Upper lobe of left lung (tissue), 6 donors: ENCODE measurements around the gene MAPK12. TPM values are rescaled to one million over a fixed set of nuclear protein-coding genes. Genes with fewer than 3 reads are reported as not detected.

Experiments used
- ATAC-seq, 2 donors: fragments of 200-7000 bp; cut with Tn5 transposase; one replicate each; pipeline ENCODE4 v1.9.1; 2022; ENCODE audit warnings: mild to moderate bottlenecking in 2 of 2, moderate library complexity in 2 of 2; ENCODE audit not compliant: low FRiP score in 2 of 2
- DNase-seq, 2 donors: peaks; one replicate each; pipeline ENCODE4 v3.0.0-alpha.2; 2019 to 2020
- H3K27ac ChIP-seq, 4 donors: fragments of 200-600 bp; sonication (generic); one replicate each; pipeline ENCODE4 v1.5.1; 2016 to 2019
- H3K27me3 ChIP-seq, 4 donors: fragments of 200-600 bp; sonication (generic); one replicate each; pipeline ENCODE4 v1.5.1; 2017 to 2019
- H3K36me3 ChIP-seq, 4 donors: fragments of 200-600 bp; sonication (generic); one replicate each; pipeline ENCODE4 v1.5.1; 2016 to 2019
- H3K4me1 ChIP-seq, 4 donors: fragments of 200-600 bp; sonication (generic); one replicate each; pipeline ENCODE4 v1.5.1; 2018 to 2019
- H3K4me3 ChIP-seq, 4 donors: fragments of 200-600 bp; sonication (generic); one replicate each; pipeline ENCODE4 v1.5.1; 2017 to 2019; ENCODE audit warnings: mild to moderate bottlenecking in 2 of 4, moderate library complexity in 1 of 4
- H3K9me3 ChIP-seq, 4 donors: fragments of 200-600 bp; sonication (generic); one replicate each; pipeline ENCODE4 v1.5.1; 2018 to 2019
- CTCF ChIP-seq, 6 experiments: fragments of 450-650 bp in 4 of 6; fragments of 200-600 bp in 2 of 6; sonication (generic) in 2 of 6; IDR thresholded peaks; one replicate each; pipeline ENCODE4 v1.5.1; 2016 to 2019; ENCODE audit warnings: antibody characterized with exemption in 6 of 6
- EP300 ChIP-seq, 4 donors: sonication (generic); formaldehyde crosslinking; IDR thresholded peaks; one replicate each; pipeline ENCODE4 v1.5.1; 2017; ENCODE audit warnings: antibody characterized with exemption in 4 of 4, control low read depth in 2 of 4
- POLR2A ChIP-seq, 4 donors: fragments of 450-650 bp; IDR thresholded peaks; one replicate each; pipeline ENCODE4 v1.5.1; 2016 to 2017; ENCODE audit warnings: antibody characterized with exemption in 4 of 4, mild to moderate bottlenecking in 2 of 4
- POLR2AphosphoS5 ChIP-seq, 2 donors: sonication (generic); formaldehyde crosslinking; IDR thresholded peaks; one replicate each; pipeline ENCODE4 v1.5.1; 2017; ENCODE audit warnings: antibody characterized with exemption in 2 of 2
- WGBS, 2 donors: methylation state at CpG; one replicate each; pipeline ENCODE4 v1.1.5; 2017 to 2018; 5-methylcytosine and 5-hydroxymethylcytosine counted together
- total RNA-seq, 6 donors: library from RNA; depleted of rRNA in 4 of 6; stranded (reverse); fragments of >200 nt in 4 of 6; gene quantifications; one replicate each; pipeline versions ENCODE4 v1.1.0 to v1.2.1, GENCODE V29; 2016 to 2021
- donor health status: DM: no; HTN: no; CAD: no; lungs with moderate emphysema.
- donor health status: DM: no; HTN: yes; CAD: no; lungs with severe emphysema.

The MAPK12 gene
- total RNA-seq, 6 donors from 2014 or later, result 3.1 to 19.2 (median 10.1) TPM

DNA sequence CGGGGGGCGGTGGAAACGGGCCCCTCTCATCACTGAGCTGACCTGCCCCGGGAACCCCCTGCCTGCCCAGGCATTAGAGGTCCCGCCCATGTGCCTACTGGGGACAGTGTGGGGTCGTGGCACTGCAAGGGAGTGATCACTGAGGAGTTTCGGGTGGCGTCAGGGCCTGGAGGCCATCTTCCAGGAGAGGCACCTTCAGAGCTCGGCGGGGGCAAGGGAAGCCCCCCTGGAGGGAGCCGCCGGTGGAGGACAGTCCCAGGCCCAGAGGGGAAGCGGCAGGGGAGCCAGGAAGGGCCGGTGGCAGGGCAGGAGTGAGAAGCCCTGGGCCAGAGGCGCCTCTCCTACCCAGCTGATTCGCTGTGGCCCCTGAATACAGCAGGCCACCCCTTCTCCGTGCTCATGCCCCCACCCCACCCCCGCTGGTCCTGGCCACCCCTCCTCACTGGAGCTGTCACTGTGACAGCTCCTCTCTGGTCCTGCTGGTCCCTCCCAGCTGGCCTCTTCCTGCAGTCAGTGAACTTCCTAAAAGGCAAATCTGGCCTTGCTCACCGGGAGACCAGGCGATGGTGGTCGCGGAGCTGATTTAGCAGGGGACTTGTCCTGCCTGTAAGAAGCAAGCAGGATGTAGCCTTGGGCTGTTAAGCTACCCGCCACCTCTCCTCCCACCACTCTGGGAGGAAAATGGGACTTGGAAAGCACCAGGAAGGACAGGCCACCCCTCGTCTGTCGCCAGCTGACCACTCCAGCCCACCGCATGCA, 10.7 kb upstream of the MAPK12 start:
- Histone ChIP-seq H3K27ac (peak overlapping the region in 2 of 4 donors; percentile 42 to 83), H3K36me3 (peaks cover 9 to 27% (median 23%) of the 10 kb centered on the region in 4 donors), H3K4me1 (peaks cover 47 to 73% (median 52%) of the 10 kb centered on the region in 4 donors), H3K9me3 (no peaks in the 10 kb centered on the region), H3K4me3 (peak overlapping the region in 3 of 4 donors; percentile 46 to 65 (median 61)), H3K27me3 (peaks cover 0 to 10% (median 2%) of the 10 kb centered on the region in 4 donors)
- no peak for TF ChIP-seq POLR2A (IDR thresholded peaks at IDR 0.05)
- TF ChIP-seq CTCF (IDR thresholded peaks at IDR 0.05), result peak in 1 of 6 experiments; percentile 8
- DNase-seq (no peak), ATAC-seq (no peak)
- WGBS, 2 donors, result 46 to 48% methylated on average over 12 to 26 of the region's 26 CpGs

DNA sequence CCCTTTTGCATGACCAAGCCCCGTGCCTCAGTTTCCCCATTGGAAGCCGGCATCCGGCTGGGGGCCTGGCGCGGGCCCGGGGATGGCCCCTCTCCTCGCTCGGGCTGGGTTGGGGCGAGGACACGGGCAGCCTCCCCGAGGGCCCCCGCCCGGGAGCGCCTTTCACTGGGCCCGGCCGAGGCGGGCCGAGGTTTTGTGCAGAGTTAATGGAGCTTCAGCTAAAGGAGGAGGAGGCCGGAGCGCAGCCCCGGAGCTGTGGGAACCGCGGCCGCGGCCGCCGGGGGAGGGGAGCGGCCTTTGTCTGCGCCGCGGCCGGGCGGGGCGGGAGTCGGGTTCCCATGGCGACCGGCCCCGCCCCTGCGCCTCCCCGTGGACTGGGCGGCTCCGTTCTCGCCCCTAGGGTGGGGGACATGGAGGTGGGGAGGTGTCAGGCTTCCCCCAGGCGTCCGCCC, 10.1 kb upstream of the MAPK12 start:
- WGBS, 2 donors, result 1 to 3% methylated on average over 16 to 33 of the region's 45 CpGs
- TF ChIP-seq EP300 (IDR thresholded peaks at IDR 0.05) (no peak), CTCF (IDR thresholded peaks at IDR 0.05) (peak in 3 of 6 experiments; percentile 26 to 46 (median 42))
- ATAC-seq (peak; percentile 4 to 56), DNase-seq (peak; percentile 57 to 95)
- Histone ChIP-seq H3K36me3 (peaks cover 6 to 20% (median 18%) of the 10 kb centered on the region in 4 donors), H3K9me3 (no peaks in the 10 kb centered on the region), H3K27me3 (peaks cover 0 to 10% (median 2%) of the 10 kb centered on the region in 4 donors), H3K4me3 (peak overlapping the region; percentile 0 to 65 (median 54)), H3K27ac (peak overlapping the region in 3 of 4 donors; percentile 11 to 83 (median 42)), H3K4me1 (peaks cover 50 to 75% (median 55%) of the 10 kb centered on the region in 4 donors)

GRCh38 chr22:50270666-50271394, 9.3 kb upstream of the MAPK12 start:
- ATAC-seq (peak; percentile 66 to 77), DNase-seq (peak; percentile 76 to 93)
- peaks cover 3 to 13% (median 11%) of the 10 kb centered on the region in 4 donors for H3K36me3 ChIP-seq
- 1 to 2% methylated on average over 29 to 32 of the region's 53 CpGs for WGBS, 2 donors
- peaks cover 50 to 68% (median 55%) of the 10 kb centered on the region in 4 donors for H3K4me1 ChIP-seq
- peak in 1 of 2 donors; percentile 6 for TF ChIP-seq POLR2AphosphoS5 (IDR thresholded peaks at IDR 0.05)
- TF ChIP-seq POLR2A (IDR thresholded peaks at IDR 0.05), result no peak
- peak overlapping the region; percentile 0 to 65 (median 54) for H3K4me3 ChIP-seq
- peak overlapping the region; percentile 54 to 83 (median 70) for H3K27ac ChIP-seq
- H3K27me3 ChIP-seq, result peaks cover 0 to 10% (median 2%) of the 10 kb centered on the region in 4 donors
- H3K9me3 ChIP-seq, result no peaks in the 10 kb centered on the region

DNA sequence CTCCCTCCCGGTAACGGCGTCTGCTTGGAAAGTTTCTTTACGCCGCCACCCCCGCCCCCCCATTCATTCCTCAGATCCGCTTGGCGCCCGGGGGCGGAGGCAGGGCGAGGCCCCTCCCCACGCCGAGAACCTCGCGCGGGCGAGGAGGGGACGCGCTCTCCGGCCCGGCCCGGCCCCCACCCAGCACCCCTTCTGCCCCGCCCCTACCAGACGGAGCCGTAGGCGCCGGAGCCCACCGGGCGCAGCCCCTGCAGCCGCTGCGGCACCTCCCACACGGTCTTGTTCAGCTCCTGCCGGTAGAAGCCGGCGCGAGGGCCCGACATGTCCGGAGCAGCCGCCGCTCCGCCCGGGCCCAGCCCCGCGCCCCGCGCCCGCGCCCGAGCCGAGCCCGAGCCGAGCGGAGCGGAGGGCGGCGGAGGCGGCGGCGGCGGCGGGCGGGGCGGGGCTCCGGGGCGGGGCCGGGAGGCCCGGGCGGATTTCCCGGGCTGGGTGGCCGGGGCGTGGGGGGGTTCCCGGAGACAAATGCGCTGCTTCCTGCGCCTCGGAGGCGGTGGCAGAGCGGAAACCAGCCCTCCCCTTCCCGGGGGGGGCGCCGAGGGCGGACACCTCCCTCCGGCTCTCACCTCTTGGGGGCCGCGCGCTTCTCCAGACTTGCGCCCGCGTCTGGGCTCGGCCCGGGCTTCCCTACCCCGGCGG, 8.6 kb upstream of the MAPK12 start, which contains the start of gene MAPK11:
Gene MAPK11, minus strand, starts transcription at position 411 of the 696 bp plus-strand sequence. Its CDS starts 88 bp downstream, at position 323.
- peak in 1 of 2 donors; percentile 47 for ATAC-seq
- TF ChIP-seq POLR2A (IDR thresholded peaks at IDR 0.05) (peak in 1 of 4 donors; percentile 6), CTCF (IDR thresholded peaks at IDR 0.05) (no peak)
- H3K27ac ChIP-seq, result peak within 1 kb of the TSS; percentile 54 to 83 (median 73)
- whole genome bisulfite sequencing, 2 donors, result 0 to 1% methylated on average over 11 to 15 of the region's 92 CpGs
- peaks cover 0 to 6% (median 4%) of the 10 kb centered on the region in 4 donors for H3K36me3 ChIP-seq
- H3K4me1 ChIP-seq, result peaks cover 50 to 63% (median 54%) of the 10 kb centered on the region in 4 donors
- H3K27me3 ChIP-seq, result peaks cover 0 to 10% (median 2%) of the 10 kb centered on the region in 4 donors
- peak within 1 kb of the TSS; percentile 38 to 65 (median 54) for H3K4me3 ChIP-seq
- H3K9me3 ChIP-seq, result no peaks in the 10 kb centered on the region
- peak; percentile 39 to 92 for DNase-seq
